Mesenteric fat pad (tissue), 1 donor: ENCODE measurements around the gene FUZ. TPM values are rescaled to one million over a fixed set of nuclear protein-coding genes. Genes with fewer than 3 reads are reported as not detected.

Experiments
- DNase-seq: peaks from one replicate; pipeline ENCODE4 v3.0.0-alpha.2; 2020; ENCODE audit warnings: low spot score
- microRNA-seq: library from miRNA; unstranded; fragments of <30 nt; microRNA quantifications from one replicate; pipeline ENCODE4 v1.2.0, GENCODE V29; 2020; ENCODE audit warnings: borderline number of aligned reads
- total RNA-seq: library from RNA; stranded (reverse); fragmentation: NEBNext Ultra II Directional; extraction: Animal tissue kit (Norgen Biotek cat#: 25700); gene quantifications from one replicate; pipeline ENCODE4 v1.2.1, GENCODE V29; 2021
- donor health status: DM: yes; HTN: yes; CAD: no.

Gene FUZ
- total RNA-seq, 1 donor from 2014 or later: 12.7 TPM

GRCh38 chr19:49761249-49761624, 51.9 kb downstream of the FUZ start:
- DNase-seq: no peak

DNA sequence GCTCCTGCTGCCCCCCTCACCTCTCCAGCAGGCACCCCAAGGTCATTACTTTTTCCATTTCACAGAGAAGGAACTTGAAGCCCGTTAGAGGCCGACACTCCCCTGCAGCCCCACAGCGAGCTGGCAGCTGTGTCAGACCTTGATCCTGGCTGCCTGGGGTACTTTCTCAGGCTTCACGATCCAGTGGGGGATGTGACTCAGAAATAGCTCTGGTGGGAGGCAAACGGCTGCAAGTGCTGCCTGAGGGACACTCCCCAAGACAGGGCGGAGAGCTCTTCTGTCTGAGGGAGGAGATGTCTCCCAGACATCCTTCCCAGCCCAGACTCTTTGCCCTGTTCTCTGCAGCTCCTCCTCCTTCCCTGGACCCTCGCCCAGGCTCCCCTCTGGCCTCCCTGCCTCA, 54.8 kb downstream of the FUZ start:
- DNase-seq: no peak

Small RNAs within 50 kb of the gene (microRNA-seq; reads per million reads assigned to microRNA genes)
- not detected for gene MIR4749
- not detected for gene MIR6799
- gene MIR6800: not detected

Other genes with a start within 250 kb of the FUZ start
- gene NOSIP, start 232.7 kb downstream of the FUZ start, total RNA-seq: 46.0 TPM
- gene PRRG2, start 232.0 kb downstream of the FUZ start, total RNA-seq: 1.1 TPM
- 22.3 TPM for gene PRR12, start 222.1 kb downstream of the FUZ start, total RNA-seq
- 107 TPM for gene RRAS, start 173.1 kb downstream of the FUZ start, total RNA-seq
- gene SCAF1, start 171.1 kb downstream of the FUZ start, total RNA-seq: 64.3 TPM
- 46.7 TPM for gene IRF3, start 147.4 kb downstream of the FUZ start, total RNA-seq
- gene BCL2L12, start 147.4 kb downstream of the FUZ start, total RNA-seq: 10.7 TPM
- 105 TPM for gene PRMT1, start 136.0 kb downstream of the FUZ start, total RNA-seq
- gene ADM5, start 123.7 kb downstream of the FUZ start, total RNA-seq: 1.3 TPM
- 7.2 TPM for gene CPT1C, start 122.2 kb downstream of the FUZ start, total RNA-seq
- gene TSKS, start 50.0 kb downstream of the FUZ start, total RNA-seq: 1.0 TPM
- 96.4 TPM for gene AP2A1, start 46.3 kb downstream of the FUZ start, total RNA-seq
- 40.4 TPM for gene MED25, start 5.0 kb upstream of the FUZ start, total RNA-seq
- 99.4 TPM for gene PTOV1, start 37.9 kb upstream of the FUZ start, total RNA-seq
- gene PNKP, start 54.3 kb upstream of the FUZ start, total RNA-seq: 57.6 TPM
- gene AKT1S1, start 64.1 kb upstream of the FUZ start, total RNA-seq: 38.8 TPM
- gene TBC1D17, start 64.4 kb upstream of the FUZ start, total RNA-seq: 39.9 TPM
- gene IL4I1, start 83.6 kb upstream of the FUZ start, total RNA-seq: 2.3 TPM
- 46.1 TPM for gene ATF5, start 115.9 kb upstream of the FUZ start, total RNA-seq
- 34.5 TPM for gene NUP62, start 116.2 kb upstream of the FUZ start, total RNA-seq
- 3.0 TPM for gene SIGLEC11, start 147.9 kb upstream of the FUZ start, total RNA-seq
- gene VRK3, start 212.1 kb upstream of the FUZ start, total RNA-seq: 27.5 TPM
- gene ZNF473, start 212.7 kb upstream of the FUZ start, total RNA-seq: 6.8 TPM